ENCODE data around the gene PTAFR.

The PTAFR gene

GRCh38 chr1:28176492-28177470 lies at the start of gene PTAFR:
PTAFR (minus strand) TSS chr1:28176690; CDS start chr1:28151021, 25,669 bp downstream.
- DNase-seq (ENCODE audit: low read depth) = no peak
- TF ChIP-seq CTCF (IDR thresholded peaks at IDR 0.05; ENCODE audit: low read length, missing control alignments) = no peak
- H3K4me3 ChIP-seq (replicated peaks; ENCODE audit: low read depth, low read length) = no peak within 1 kb of the TSS

GRCh38 chr1:28213315-28213714 lies 36.8 kb upstream of the PTAFR start:
- no peak for DNase-seq (ENCODE audit: low read depth)
- TF ChIP-seq CTCF (IDR thresholded peaks at IDR 0.05; ENCODE audit: low read length, missing control alignments) = no peak
- H3K4me3 ChIP-seq (replicated peaks; ENCODE audit: low read depth, low read length) = no peak overlapping the region

- TF ChIP-seq CTCF (IDR thresholded peaks at IDR 0.05; ENCODE audit: low read length, missing control alignments) = no peak
- DNase-seq (ENCODE audit: low read depth) = no peak
- H3K4me3 ChIP-seq (replicated peaks; ENCODE audit: low read depth, low read length) = no peak overlapping the region
Measured at GRCh38 chr1:28209700-28210099, 33.2 kb upstream of the PTAFR start.

- no peak overlapping the region for H3K4me3 ChIP-seq (replicated peaks; ENCODE audit: low read depth, low read length)
- peak; percentile 87 for DNase-seq (ENCODE audit: low read depth)
- TF ChIP-seq CTCF (IDR thresholded peaks at IDR 0.05; ENCODE audit: low read length, missing control alignments) = peak; percentile 93
Measured at GRCh38 chr1:28208818-28209441, 32.4 kb upstream of the PTAFR start.

- H3K4me3 ChIP-seq (replicated peaks; ENCODE audit: low read depth, low read length) = no peak overlapping the region
- DNase-seq (ENCODE audit: low read depth) = no peak
- no peak for TF ChIP-seq CTCF (IDR thresholded peaks at IDR 0.05; ENCODE audit: low read length, missing control alignments)
Measured at GRCh38 chr1:28205243-28205642, 28.8 kb upstream of the PTAFR start.

GRCh38 chr1:28200234-28200873 lies 23.9 kb upstream of the PTAFR start:
- no peak for DNase-seq (ENCODE audit: low read depth)
- no peak overlapping the region for H3K4me3 ChIP-seq (replicated peaks; ENCODE audit: low read depth, low read length)
- no peak for TF ChIP-seq CTCF (IDR thresholded peaks at IDR 0.05; ENCODE audit: low read length, missing control alignments)

All from fibroblast of pulmonary artery (primary cell).